Upper lobe of left lung (tissue), 6 donors: Measurements from ENCODE around the gene CTU2. TPM values are rescaled to one million over a fixed set of nuclear protein-coding genes. Genes with fewer than 3 reads are reported as not detected.

Experiments
- ATAC-seq, 2 donors: fragments of 200-7000 bp; cut with Tn5 transposase; one replicate each; pipeline ENCODE4 v1.9.1; 2022; ENCODE audit warnings: mild to moderate bottlenecking in 2 of 2, moderate library complexity in 2 of 2; ENCODE audit not compliant: low FRiP score in 2 of 2
- DNase-seq, 2 donors: peaks; one replicate each; pipeline ENCODE4 v3.0.0-alpha.2; 2019 to 2020
- H3K27ac ChIP-seq, 4 donors: fragments of 200-600 bp; sonication (generic); one replicate each; pipeline ENCODE4 v1.5.1; 2016 to 2019
- H3K27me3 ChIP-seq, 4 donors: fragments of 200-600 bp; sonication (generic); one replicate each; pipeline ENCODE4 v1.5.1; 2017 to 2019
- H3K36me3 ChIP-seq, 4 donors: fragments of 200-600 bp; sonication (generic); one replicate each; pipeline ENCODE4 v1.5.1; 2016 to 2019
- H3K4me1 ChIP-seq, 4 donors: fragments of 200-600 bp; sonication (generic); one replicate each; pipeline ENCODE4 v1.5.1; 2018 to 2019
- H3K4me3 ChIP-seq, 4 donors: fragments of 200-600 bp; sonication (generic); one replicate each; pipeline ENCODE4 v1.5.1; 2017 to 2019; ENCODE audit warnings: mild to moderate bottlenecking in 2 of 4, moderate library complexity in 1 of 4
- H3K9me3 ChIP-seq, 4 donors: fragments of 200-600 bp; sonication (generic); one replicate each; pipeline ENCODE4 v1.5.1; 2018 to 2019
- EP300 ChIP-seq, 4 donors: sonication (generic); formaldehyde crosslinking; IDR thresholded peaks; one replicate each; pipeline ENCODE4 v1.5.1; 2017; ENCODE audit warnings: antibody characterized with exemption in 4 of 4, control low read depth in 2 of 4
- POLR2A ChIP-seq, 4 donors: fragments of 450-650 bp; IDR thresholded peaks; one replicate each; pipeline ENCODE4 v1.5.1; 2016 to 2017; ENCODE audit warnings: antibody characterized with exemption in 4 of 4, mild to moderate bottlenecking in 2 of 4
- POLR2AphosphoS5 ChIP-seq, 2 donors: sonication (generic); formaldehyde crosslinking; IDR thresholded peaks; one replicate each; pipeline ENCODE4 v1.5.1; 2017; ENCODE audit warnings: antibody characterized with exemption in 2 of 2
- WGBS, 2 donors: methylation state at CpG; one replicate each; pipeline ENCODE4 v1.1.5; 2017 to 2018; 5-methylcytosine and 5-hydroxymethylcytosine counted together
- total RNA-seq, 6 donors: library from RNA; depleted of rRNA in 4 of 6; stranded (reverse); fragments of >200 nt in 4 of 6; gene quantifications; one replicate each; pipeline versions ENCODE4 v1.1.0 to v1.2.1, GENCODE V29; 2016 to 2021
- TF ChIP-seq, protein P1 (sequence below), 6 experiments: fragments of 450-650 bp in 4 of 6; fragments of 200-600 bp in 2 of 6; sonication (generic) in 2 of 6; IDR thresholded peaks; one replicate each; pipeline ENCODE4 v1.5.1; 2016 to 2019; ENCODE audit warnings: antibody characterized with exemption in 6 of 6
- donor health status: DM: no; HTN: no; CAD: no; lungs with moderate emphysema.
- donor health status: DM: no; HTN: yes; CAD: no; lungs with severe emphysema.

Gene CTU2
- total RNA-seq, 6 donors from 2014 or later, result 9.4 to 31.4 (median 20.6) TPM

DNA sequence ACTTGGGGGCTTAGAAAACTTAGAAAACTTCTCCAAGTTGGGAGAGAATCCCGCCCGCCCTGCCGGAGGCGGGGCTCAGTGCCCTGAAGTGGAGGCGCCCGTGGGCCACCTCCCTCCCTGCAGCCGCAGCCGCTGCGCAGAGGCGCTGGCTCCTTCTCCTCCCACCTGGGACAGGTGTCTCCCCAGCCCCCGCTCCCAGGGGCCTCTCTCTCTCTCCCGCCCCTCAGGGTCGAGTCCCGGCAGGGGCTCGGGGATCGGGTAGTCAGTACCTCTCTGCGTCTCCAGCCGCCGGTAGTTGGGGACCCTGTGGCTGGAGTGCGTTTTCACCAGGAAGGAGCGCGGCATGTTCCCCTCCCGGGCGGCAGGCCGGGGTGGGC, 20.3 kb upstream of the CTU2 start:
- DNase-seq (peak; percentile 65 to 90), ATAC-seq (peak; percentile 32 to 51)
- 0% methylated on average over 20 of the region's 25 CpGs; no CpG with 5 or more reads in 1 of the 2 donors for WGBS, 2 donors
- Histone ChIP-seq H3K4me3 (peak overlapping the region; percentile 50 to 74 (median 58)), H3K4me1 (peaks cover 21 to 47% (median 34%) of the 10 kb centered on the region in 4 donors), H3K27me3 (peaks cover 0 to 5% (median 0%) of the 10 kb centered on the region in 4 donors), H3K36me3 (no peaks in the 10 kb centered on the region), H3K27ac (peak overlapping the region in 3 of 4 donors; percentile 37 to 83 (median 81)), H3K9me3 (no peaks in the 10 kb centered on the region)
- TF ChIP-seq EP300 (IDR thresholded peaks at IDR 0.05), result no peak
- TF ChIP-seq, protein P1, sequence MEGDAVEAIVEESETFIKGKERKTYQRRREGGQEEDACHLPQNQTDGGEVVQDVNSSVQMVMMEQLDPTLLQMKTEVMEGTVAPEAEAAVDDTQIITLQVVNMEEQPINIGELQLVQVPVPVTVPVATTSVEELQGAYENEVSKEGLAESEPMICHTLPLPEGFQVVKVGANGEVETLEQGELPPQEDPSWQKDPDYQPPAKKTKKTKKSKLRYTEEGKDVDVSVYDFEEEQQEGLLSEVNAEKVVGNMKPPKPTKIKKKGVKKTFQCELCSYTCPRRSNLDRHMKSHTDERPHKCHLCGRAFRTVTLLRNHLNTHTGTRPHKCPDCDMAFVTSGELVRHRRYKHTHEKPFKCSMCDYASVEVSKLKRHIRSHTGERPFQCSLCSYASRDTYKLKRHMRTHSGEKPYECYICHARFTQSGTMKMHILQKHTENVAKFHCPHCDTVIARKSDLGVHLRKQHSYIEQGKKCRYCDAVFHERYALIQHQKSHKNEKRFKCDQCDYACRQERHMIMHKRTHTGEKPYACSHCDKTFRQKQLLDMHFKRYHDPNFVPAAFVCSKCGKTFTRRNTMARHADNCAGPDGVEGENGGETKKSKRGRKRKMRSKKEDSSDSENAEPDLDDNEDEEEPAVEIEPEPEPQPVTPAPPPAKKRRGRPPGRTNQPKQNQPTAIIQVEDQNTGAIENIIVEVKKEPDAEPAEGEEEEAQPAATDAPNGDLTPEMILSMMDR (IDR thresholded peaks at IDR 0.05), result no peak
- TF ChIP-seq POLR2AphosphoS5 (IDR thresholded peaks at IDR 0.05), result no peak
- peak in 1 of 4 donors; percentile 19 for TF ChIP-seq POLR2A (IDR thresholded peaks at IDR 0.05)

DNA sequence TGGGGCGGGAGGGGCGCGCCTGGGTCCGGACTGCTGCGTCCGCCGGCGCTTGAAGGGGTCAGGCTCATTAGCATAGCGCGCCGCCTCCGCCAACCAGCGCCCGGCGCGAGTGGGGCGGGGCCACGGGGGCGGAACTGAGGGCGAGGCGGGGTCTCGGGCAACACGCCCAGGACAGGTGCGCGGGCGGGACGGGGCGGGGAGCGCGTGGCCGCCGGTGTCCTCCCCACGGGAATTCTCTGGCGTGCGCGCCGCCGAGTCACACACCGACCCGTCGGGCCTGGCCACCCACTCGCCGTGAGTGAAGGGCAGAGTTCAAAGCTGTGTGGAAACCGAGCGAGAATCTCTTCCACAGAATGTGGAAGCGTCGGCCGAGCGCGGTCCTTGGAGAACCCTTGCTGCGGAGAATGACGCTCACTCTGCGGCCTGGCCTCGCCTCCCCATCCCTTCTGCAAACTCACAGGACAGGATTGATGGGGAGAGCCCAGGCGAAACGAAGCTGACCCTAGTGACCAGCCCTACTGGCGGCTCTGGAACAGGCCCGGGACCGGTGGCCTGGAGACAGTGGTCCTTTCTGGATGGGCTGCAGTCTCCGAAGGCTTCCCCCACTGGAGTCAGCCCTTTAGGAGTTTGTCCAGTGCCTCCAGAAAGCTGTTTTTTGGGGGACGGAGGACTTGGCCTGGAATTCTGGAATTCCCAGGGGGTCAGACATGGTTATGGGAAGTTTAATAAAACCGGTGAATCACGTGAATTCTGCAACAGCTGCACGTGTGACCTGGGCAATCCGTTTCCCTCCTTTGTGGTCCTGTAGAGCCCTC, 19.7 kb upstream of the CTU2 start, which contains the start of gene SNAI3:
Gene SNAI3, minus strand, starts transcription at position 69 of the 815 bp plus-strand sequence. CDS start 101 bp downstream, outside the sequence.
- H3K36me3 ChIP-seq, result no peaks in the 10 kb centered on the region
- ATAC-seq (peak; percentile 91 to 92), DNase-seq (peak; percentile 93 to 99)
- WGBS, 2 donors, result 12 to 35% methylated on average over 3 to 29 of the region's 65 CpGs
- H3K4me1 ChIP-seq, result peaks cover 20 to 47% (median 29%) of the 10 kb centered on the region in 4 donors
- H3K27ac ChIP-seq, result peak within 1 kb of the TSS in 3 of 4 donors; percentile 37 to 83 (median 81)
- no peaks in the 10 kb centered on the region for H3K9me3 ChIP-seq
- H3K4me3 ChIP-seq, result peak within 1 kb of the TSS; percentile 50 to 74 (median 58)
- H3K27me3 ChIP-seq, result peaks cover 0 to 5% (median 0%) of the 10 kb centered on the region in 4 donors
- peak in 1 of 2 donors; percentile 36 for TF ChIP-seq POLR2AphosphoS5 (IDR thresholded peaks at IDR 0.05)
- no peak for TF ChIP-seq EP300 (IDR thresholded peaks at IDR 0.05)

DNA sequence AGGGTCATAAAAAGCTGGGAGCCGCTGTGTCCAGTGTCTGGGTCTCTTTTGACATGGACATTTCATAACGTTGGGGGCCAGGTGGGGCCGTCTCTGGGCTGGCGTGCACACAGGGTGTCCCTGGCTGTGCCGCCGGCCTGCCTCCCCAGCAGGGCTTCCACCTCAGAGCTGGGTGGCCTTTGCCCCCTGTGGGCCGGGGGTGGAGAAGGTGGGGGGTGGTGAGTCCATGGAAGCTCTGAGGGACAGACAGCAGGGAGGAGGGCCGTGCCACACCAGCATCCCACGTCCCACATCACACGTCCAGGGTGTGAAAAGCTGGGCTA, 19.1 kb upstream of the CTU2 start:
- ATAC-seq (no peak), DNase-seq (no peak)
- H3K27me3 ChIP-seq, result peaks cover 0 to 5% (median 0%) of the 10 kb centered on the region in 4 donors
- H3K4me1 ChIP-seq, result peaks cover 21 to 47% (median 26%) of the 10 kb centered on the region in 4 donors
- no peaks in the 10 kb centered on the region for H3K9me3 ChIP-seq
- TF ChIP-seq POLR2A (IDR thresholded peaks at IDR 0.05), result no peak
- TF ChIP-seq, protein P1 (IDR thresholded peaks at IDR 0.05), result no peak
- H3K36me3 ChIP-seq, result no peaks in the 10 kb centered on the region
- no peak overlapping the region for H3K4me3 ChIP-seq
- H3K27ac ChIP-seq, result no peak overlapping the region
- WGBS, 2 donors, result 52 to 66% methylated on average over 5 to 9 of the region's 10 CpGs

DNA sequence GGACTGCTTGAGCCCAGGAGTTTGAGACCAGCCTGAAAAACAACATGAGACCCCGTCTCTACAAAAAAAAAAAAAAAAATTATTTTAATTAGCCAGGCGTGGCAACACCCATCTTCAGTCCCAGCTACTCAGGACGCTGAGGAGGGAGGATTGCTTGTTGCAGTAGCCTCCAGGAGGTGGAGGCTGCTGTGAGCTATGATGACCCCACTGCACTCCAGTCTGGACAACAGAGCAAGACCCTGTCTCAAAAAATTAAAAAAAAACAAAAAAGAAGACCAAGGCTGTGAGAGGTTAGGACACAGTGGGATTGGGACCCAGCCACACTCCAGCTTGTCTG, 18.7 kb upstream of the CTU2 start:
- ATAC-seq (no peak), DNase-seq (no peak)
- Histone ChIP-seq H3K27me3 (peaks cover 0 to 5% (median 0%) of the 10 kb centered on the region in 4 donors), H3K36me3 (no peaks in the 10 kb centered on the region), H3K4me1 (peaks cover 21 to 49% (median 24%) of the 10 kb centered on the region in 4 donors), H3K27ac (no peak overlapping the region), H3K9me3 (no peaks in the 10 kb centered on the region), H3K4me3 (no peak overlapping the region)
- 67 to 73% methylated on average over 3 of the region's 3 CpGs for WGBS, 2 donors
- TF ChIP-seq POLR2AphosphoS5 (IDR thresholded peaks at IDR 0.05), result no peak
- no peak for TF ChIP-seq POLR2A (IDR thresholded peaks at IDR 0.05)
- TF ChIP-seq EP300 (IDR thresholded peaks at IDR 0.05), result no peak
- TF ChIP-seq, protein P1 (IDR thresholded peaks at IDR 0.05), result no peak

DNA sequence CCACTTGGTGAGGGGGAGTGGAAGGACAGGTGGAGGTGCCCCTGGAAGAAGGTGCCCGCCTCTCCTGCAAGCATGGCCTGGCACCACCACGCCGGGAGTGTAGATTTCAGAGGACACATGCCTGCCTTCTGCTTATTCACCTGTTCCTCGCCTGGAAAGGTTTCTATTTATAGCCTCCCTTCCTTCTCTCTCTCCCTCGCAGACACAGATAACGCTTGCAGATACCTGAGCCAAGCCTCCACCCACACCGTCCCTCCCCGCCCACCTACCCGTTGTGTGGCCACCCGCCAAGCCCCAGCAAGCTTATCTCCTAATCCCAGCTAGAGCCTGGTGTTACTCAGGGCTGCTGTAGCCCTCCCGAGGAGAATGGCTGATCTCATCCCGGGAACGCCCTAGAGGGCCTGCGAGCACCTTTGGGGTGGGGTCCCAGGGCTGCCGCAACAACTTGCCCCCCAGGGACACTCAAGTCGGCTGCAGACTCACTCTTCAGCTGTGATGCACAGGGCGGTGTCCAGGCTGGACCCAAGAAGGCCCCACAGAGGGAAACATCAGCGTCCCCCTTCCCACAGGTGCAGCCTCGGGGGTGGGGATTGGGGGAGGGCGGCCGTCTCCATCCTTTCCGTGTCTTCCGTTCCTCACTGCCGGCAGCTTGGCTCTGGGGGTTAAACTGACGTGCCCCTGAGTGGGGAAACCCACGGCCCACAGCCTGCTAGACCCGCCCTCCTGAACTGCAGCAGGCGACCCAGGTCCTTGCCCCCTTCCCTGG, 18.1 kb upstream of the CTU2 start:
- ATAC-seq (no peak), DNase-seq (peak in 1 of 2 donors; percentile 73)
- Histone ChIP-seq H3K36me3 (no peaks in the 10 kb centered on the region), H3K4me3 (no peak overlapping the region), H3K27me3 (peaks cover 0 to 5% (median 0%) of the 10 kb centered on the region in 4 donors), H3K9me3 (no peaks in the 10 kb centered on the region), H3K27ac (no peak overlapping the region), H3K4me1 (peaks cover 21 to 51% (median 24%) of the 10 kb centered on the region in 4 donors)
- 43 to 45% methylated on average over 15 to 28 of the region's 28 CpGs for WGBS, 2 donors
- TF ChIP-seq POLR2A (IDR thresholded peaks at IDR 0.05) (no peak), POLR2AphosphoS5 (IDR thresholded peaks at IDR 0.05) (no peak), EP300 (IDR thresholded peaks at IDR 0.05) (no peak)
- TF ChIP-seq, protein P1 (IDR thresholded peaks at IDR 0.05), result no peak
